GM12878 (cell line): ENCODE results near the gene TMX3. TPM values are rescaled to one million over a fixed set of nuclear protein-coding genes. Genes with fewer than 3 reads are reported as not detected.

Experiments
- ATAC-seq: fragments of 200-7000 bp; cut with Tn5 transposase; 3 replicates; pipeline ENCODE4 v1.9.1; 2020; ENCODE audit warnings: mild to moderate bottlenecking, moderate library complexity
- BruUV-seq: library from RNA; stranded (reverse); fragments of 400-500 nt; replicated peaks from 2 replicates; lab custom pipeline; 2021; lab: Mats Ljungman, UMichigan
- CTCF ChIA-PET: fragments of 300-600 bp; sonication (Branson Sonifier 250); formaldehyde crosslinking; extraction: SDS; loops from one replicate; lab custom pipeline; 2021; ENCODE audit warnings: inconsistent platforms; lab: Yijun Ruan, JAX
- POLR2A ChIA-PET: fragments of 350-600 bp; formaldehyde crosslinking; extraction: SDS; loops from one replicate; lab custom pipeline; 2021; ENCODE audit warnings: inconsistent platforms; lab: Charles Lee
- RAD21 ChIA-PET: fragments of 300-600 bp; sonication (Branson Sonifier 250); formaldehyde crosslinking; loops from one replicate; lab custom pipeline; 2023; ENCODE audit warnings: antibody characterized with exemption; ENCODE audit not compliant: unreplicated experiment; lab: Charles Lee
- SMC1A ChIA-PET: fragments of 300-600 bp; sonication (Branson Sonifier 250); formaldehyde crosslinking; loops from one replicate; lab custom pipeline; 2023; ENCODE audit not compliant: unreplicated experiment, uncharacterized antibody; lab: Charles Lee
- DNase-seq: peaks from one replicate; pipeline ENCODE4 v3.0.0-alpha.2; 2011; ENCODE audit warnings: low read depth, low spot score
- FAIRE-seq: peaks from 3 replicates; lab custom pipeline; 2011; peaks lifted over from hg19 to GRCh38; lab: Jason Lieb, UNC
- H2AFZ ChIP-seq: 2 replicates; pipeline ENCODE4 v1.6.0; 2011; ENCODE audit warnings: low read depth, low read length, control low read depth; ENCODE audit not compliant: control insufficient read depth
- H3K27ac ChIP-seq: 2 replicates; pipeline ENCODE4 v1.5.1; 2011; ENCODE audit warnings: control low read depth; ENCODE audit not compliant: control insufficient read depth, insufficient read depth
- H3K27me3 ChIP-seq, 2 experiments: replicated peaks in 1 of 2; 2 replicates each; pipeline versions ENCODE4 v1.6.0 to v1.6.1; 2011; ENCODE audit warnings: low read length in 1 of 2; ENCODE audit not compliant: control insufficient read depth in 2 of 2, insufficient read depth in 2 of 2
- H3K36me3 ChIP-seq, 2 experiments: 2 replicates each; pipeline ENCODE4 v1.5.1; 2011; ENCODE audit warnings: low read length in 1 of 2; ENCODE audit not compliant: control insufficient read depth in 2 of 2, insufficient read depth in 2 of 2
- H3K4me1 ChIP-seq: 2 replicates; pipeline ENCODE4 v1.6.1; 2011; ENCODE audit warnings: mild to moderate bottlenecking, low read length, moderate library complexity, mixed read lengths; ENCODE audit not compliant: control insufficient read depth, insufficient read depth
- H3K4me2 ChIP-seq: 2 replicates; pipeline ENCODE4 v1.6.0; 2011; ENCODE audit warnings: control low read depth; ENCODE audit not compliant: control insufficient read depth, insufficient read depth
- H3K4me3 ChIP-seq: fragments of 200-600 bp; sonication (generic); 2 replicates; pipeline ENCODE4 v1.5.1; 2016
- H3K79me2 ChIP-seq: 2 replicates; pipeline ENCODE4 v1.6.0; 2011; ENCODE audit warnings: low read length; ENCODE audit not compliant: control insufficient read depth, insufficient read depth
- H3K9ac ChIP-seq: 2 replicates; pipeline ENCODE4 v1.8.0; 2011; ENCODE audit warnings: low read length, control low read depth, mixed read lengths; ENCODE audit not compliant: control insufficient read depth, insufficient read depth
- H3K9me3 ChIP-seq: replicated peaks from 3 replicates; pipeline ENCODE4 v1.5.1; 2011; ENCODE audit warnings: mild to moderate bottlenecking, low read length; ENCODE audit not compliant: control insufficient read depth, insufficient read depth
- H4K20me1 ChIP-seq: 2 replicates; pipeline ENCODE4 v1.6.0; 2011; ENCODE audit not compliant: control insufficient read depth, insufficient read depth
- ASH2L ChIP-seq: fragments of 300-600, 200-600 bp; sonication (generic); IDR thresholded peaks from 2 replicates; pipeline ENCODE4 v1.6.1; 2017; ENCODE audit warnings: low read depth, mild to moderate bottlenecking, borderline replicate concordance
- CBFB ChIP-seq: IDR thresholded peaks from 2 replicates; pipeline ENCODE4 v1.6.1; 2016; ENCODE audit warnings: antibody characterized with exemption, low read depth
- CEBPZ ChIP-seq: fragments of 150-350 bp; IDR thresholded peaks from 2 replicates; pipeline ENCODE4 v1.6.1; 2016; ENCODE audit warnings: low read depth, low read length
- FOXM1 ChIP-seq: IDR thresholded peaks from 2 replicates; pipeline ENCODE4 v1.6.1; 2012; ENCODE audit warnings: low read depth, mild to moderate bottlenecking, inconsistent platforms, low read length, moderate library complexity
- GATAD2B ChIP-seq: fragments of 450-650 bp; conservative IDR thresholded peaks from 2 replicates; pipeline ENCODE4 v1.6.1; 2017; ENCODE audit warnings: low read depth, mild to moderate bottlenecking, moderate library complexity
- HDAC2 ChIP-seq: fragments of 200-600 bp; sonication (generic); IDR thresholded peaks from 2 replicates; pipeline ENCODE4 v1.6.1; 2017
- MTA3 ChIP-seq: IDR thresholded peaks from 2 replicates; pipeline ENCODE4 v1.6.1; 2012; ENCODE audit warnings: low read length, inconsistent platforms, borderline replicate concordance
- NBN ChIP-seq: fragments of 450-650 bp; IDR thresholded peaks from 2 replicates; pipeline ENCODE4 v1.6.1; 2016
- POLR2AphosphoS2 ChIP-seq: IDR thresholded peaks from 2 replicates; pipeline ENCODE4 v1.6.1; 2011; ENCODE audit warnings: low read depth, mild to moderate bottlenecking, low read length, improper control_type of control experiment, moderate library complexity
- RB1 ChIP-seq: fragments of 450-650 bp; formaldehyde crosslinking; IDR thresholded peaks from 2 replicates; pipeline ENCODE4 v1.6.1; 2017; ENCODE audit warnings: mild to moderate bottlenecking, borderline replicate concordance
- TARDBP ChIP-seq: IDR thresholded peaks from 2 replicates; pipeline ENCODE4 v1.6.1; 2016; ENCODE audit warnings: borderline replicate concordance
- TCF3 ChIP-seq: IDR thresholded peaks from 2 replicates; pipeline ENCODE4 v1.6.1; 2012; ENCODE audit warnings: low read depth, mild to moderate bottlenecking, low read length, borderline replicate concordance; ENCODE audit not compliant: insufficient read depth
- WGBS: methylation state at CpG from one replicate; pipeline ENCODE4 v1.1.6; 2016; ENCODE audit warnings: low lambda C conversion rate; ENCODE audit not compliant: insufficient replicate concordance, insufficient coverage; ENCODE audit errors: missing lambda C conversion rate; 5-methylcytosine and 5-hydroxymethylcytosine counted together
- in situ Hi-C: fragments of 300-500 bp; cut with MboI; formaldehyde crosslinking; loops from 9 replicates; pipeline ENCODE4 v1.14.3; 2018; ENCODE audit warnings: mixed read lengths
- intact Hi-C: fragments of 100-400 bp; cut with micrococcal nuclease; formaldehyde crosslinking; loops from one replicate; pipeline ENCODE4 v1.14.2; 2022; ENCODE audit not compliant: unreplicated experiment
- polyA plus RNA-seq, 11 experiments: library from polyadenylated mRNA; depleted of rRNA in 4 of 11; unstranded in 6 of 11; stranded (reverse) in 5 of 11; fragments of >200 nt; fragmentation: Nextera tagmentation in 4 of 11; fragmentation: Illumina TruSeq in 1 of 11; extraction: Ambion mirVana in 4 of 11; extraction: Trizol in 1 of 11; gene quantifications; 1 replicate in 1 of 11; 2 replicates in 10 of 11; pipeline versions ENCODE4 v1.2.1 to v1.2.3, GENCODE V29; 2011 to 2016; ENCODE audit warnings: inconsistent platforms in 2 of 11, missing spikeins in 2 of 11, low read depth in 1 of 11
- total RNA-seq, 4 experiments: library from RNA; depleted of rRNA in 3 of 4; stranded (reverse); fragments of >200 nt in 3 of 4; fragmentation: Illumina TruSeq in 1 of 4; extraction: Trizol in 1 of 4; gene quantifications; 2 replicates each; pipeline versions ENCODE4 v1.2.1 to v1.2.3, GENCODE V29; 2013 to 2021
- TF ChIP-seq, protein P1 (sequence below): IDR thresholded peaks from 2 replicates; pipeline ENCODE4 v1.6.1; 2011; ENCODE audit warnings: low read depth, low read length, improper control_type of control experiment, borderline replicate concordance
- TF ChIP-seq, protein P2 (sequence below): fragments of 450-650 bp; IDR thresholded peaks from 2 replicates; pipeline ENCODE4 v1.6.1; 2017; ENCODE audit warnings: mild to moderate bottlenecking

Gene TMX3
- total and polyA plus RNA-seq, 10 of the 15 experiments (the other 5 are each of a cell fraction or from before 2014, with no cell fraction given), result 14.2 to 85.6 (median 29.7) TPM

GRCh38 chr18:68696937-68697336 lies 18.0 kb downstream of the TMX3 start:
- Histone ChIP-seq H3K4me2 (no peak overlapping the region), H3K36me3 (peaks cover 16% of the 10 kb centered on the region in 2 experiments), H3K9ac (no peak overlapping the region), H3K79me2 (no peaks in the 10 kb centered on the region), H4K20me1 (no peaks in the 10 kb centered on the region), H3K27ac (no peak overlapping the region), H3K9me3 (no peaks in the 10 kb centered on the region), H3K4me1 (no peaks in the 10 kb centered on the region), H2AFZ (no peak overlapping the region), H3K4me3 (no peak overlapping the region), H3K27me3 (no peaks in the 10 kb centered on the region)
- ATAC-seq (no peak), DNase-seq (no peak), FAIRE-seq (no peak)
- intact Hi-C loops (no loop called here), in situ Hi-C loops (no loop called here)
- RAD21 ChIA-PET, result no interaction called here
- CTCF ChIA-PET, result no interaction called here
- 90% methylated on average over 2 of the region's 2 CpGs for whole genome bisulfite sequencing
- SMC1A ChIA-PET, result no interaction called here
- no TSS peak for BruUV-seq
- POLR2A ChIA-PET, result no interaction called here
- TF ChIP-seq, protein P1, sequence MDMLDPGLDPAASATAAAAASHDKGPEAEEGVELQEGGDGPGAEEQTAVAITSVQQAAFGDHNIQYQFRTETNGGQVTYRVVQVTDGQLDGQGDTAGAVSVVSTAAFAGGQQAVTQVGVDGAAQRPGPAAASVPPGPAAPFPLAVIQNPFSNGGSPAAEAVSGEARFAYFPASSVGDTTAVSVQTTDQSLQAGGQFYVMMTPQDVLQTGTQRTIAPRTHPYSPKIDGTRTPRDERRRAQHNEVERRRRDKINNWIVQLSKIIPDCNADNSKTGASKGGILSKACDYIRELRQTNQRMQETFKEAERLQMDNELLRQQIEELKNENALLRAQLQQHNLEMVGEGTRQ, result no peak
- TF ChIP-seq CEBPZ, result no peak
- TF ChIP-seq ASH2L, result no peak
- no peak for TF ChIP-seq TARDBP
- no peak for TF ChIP-seq TCF3
- no peak for TF ChIP-seq NBN
- TF ChIP-seq, protein P2, sequence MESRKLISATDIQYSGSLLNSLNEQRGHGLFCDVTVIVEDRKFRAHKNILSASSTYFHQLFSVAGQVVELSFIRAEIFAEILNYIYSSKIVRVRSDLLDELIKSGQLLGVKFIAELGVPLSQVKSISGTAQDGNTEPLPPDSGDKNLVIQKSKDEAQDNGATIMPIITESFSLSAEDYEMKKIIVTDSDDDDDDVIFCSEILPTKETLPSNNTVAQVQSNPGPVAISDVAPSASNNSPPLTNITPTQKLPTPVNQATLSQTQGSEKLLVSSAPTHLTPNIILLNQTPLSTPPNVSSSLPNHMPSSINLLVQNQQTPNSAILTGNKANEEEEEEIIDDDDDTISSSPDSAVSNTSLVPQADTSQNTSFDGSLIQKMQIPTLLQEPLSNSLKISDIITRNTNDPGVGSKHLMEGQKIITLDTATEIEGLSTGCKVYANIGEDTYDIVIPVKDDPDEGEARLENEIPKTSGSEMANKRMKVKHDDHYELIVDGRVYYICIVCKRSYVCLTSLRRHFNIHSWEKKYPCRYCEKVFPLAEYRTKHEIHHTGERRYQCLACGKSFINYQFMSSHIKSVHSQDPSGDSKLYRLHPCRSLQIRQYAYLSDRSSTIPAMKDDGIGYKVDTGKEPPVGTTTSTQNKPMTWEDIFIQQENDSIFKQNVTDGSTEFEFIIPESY, result no peak
- TF ChIP-seq CBFB, result no peak
- TF ChIP-seq FOXM1, result no peak
- TF ChIP-seq RB1, result no peak
- TF ChIP-seq GATAD2B, result no peak
- no peak for TF ChIP-seq POLR2AphosphoS2
- TF ChIP-seq HDAC2, result no peak
- TF ChIP-seq MTA3, result no peak
